ENCODE measurements around the gene TGIF2.
"Not testable (repeated sequence)": the region's sequence is repeated elsewhere in the genome, so short reads cannot be mapped to it uniquely, and the experiment has no call there.

The TGIF2 gene

GRCh38 chr20:36638876-36639400, 65.5 kb downstream of the TGIF2 start:
- H3K27ac ChIP-seq, H3K4me3 ChIP-seq: not testable (repeated sequence)

- no peak overlapping the region for H3K4me3 ChIP-seq
These were observed 68.1 kb downstream of the TGIF2 start for GRCh38 chr20:36641506-36641843.

GRCh38 chr20:36642136-36642535, 68.7 kb downstream of the TGIF2 start:
- Histone ChIP-seq H3K4me3 (no peak overlapping the region), H3K27ac (no peak overlapping the region)

More at GRCh38 chr20:36641506-36641843, 68.1 kb downstream of the TGIF2 start:
- H3K27ac ChIP-seq = no peak overlapping the region

All from skin epidermis (tissue), 12 donors.